NT2/D1 (cell line): ENCODE measurements around the gene SBK2.

Experiments used
- SUZ12 ChIP-seq: IDR thresholded peaks from 2 replicates; pipeline ENCODE4 v1.6.1; 2011; ENCODE audit not compliant: insufficient read length, insufficient read depth; ENCODE audit errors: extremely low read depth
- YY1 ChIP-seq: IDR thresholded peaks from 2 replicates; pipeline ENCODE4 v1.6.1; 2011; ENCODE audit not compliant: insufficient read length, insufficient read depth

DNA sequence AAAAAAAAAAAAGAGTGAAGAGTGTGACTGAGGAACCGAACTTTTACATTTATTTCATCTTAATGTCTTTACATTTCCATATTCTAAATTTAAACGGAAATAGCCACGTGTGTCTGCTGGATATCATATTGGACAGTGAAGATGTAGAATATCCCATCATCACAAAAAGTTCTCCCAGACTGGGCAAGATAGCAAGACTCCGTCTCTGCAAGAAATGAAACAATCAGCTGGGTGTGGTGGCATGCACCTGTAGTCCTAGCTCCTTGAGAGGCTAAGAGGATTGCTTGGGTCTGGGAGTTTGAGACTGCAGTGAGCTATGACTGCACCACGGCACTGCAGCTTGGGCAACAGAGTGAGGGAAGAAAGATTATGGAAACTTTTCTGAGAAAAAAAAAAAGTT, 39.8 kb upstream of the SBK2 start:
- no peak for TF ChIP-seq SUZ12
- no peak for TF ChIP-seq YY1
